Bronchus fibroblast of lung (primary cell): ENCODE results near the gene WEE1. TPM values are rescaled to one million over a fixed set of nuclear protein-coding genes. Genes with fewer than 3 reads are reported as not detected.

Experiments
- total RNA-seq: library from RNA; depleted of rRNA; stranded (reverse); fragments of >200 nt; gene quantifications from 2 replicates; pipeline ENCODE4 v1.2.3, GENCODE V29; 2015

The WEE1 gene
- 23.6 and 25.6 TPM in 2 replicates for total RNA-seq

GRCh38 chr11:9573052-9573774 lies at the start of gene WEE1:
Gene WEE1 (plus strand): TSS chr11:9573670. CDS start chr11:9573934, 264 bp downstream.

Other genes starting within 250 kb of the WEE1 start
- gene IPO7, start 189.0 kb upstream of the WEE1 start, total RNA-seq: 49.8 and 60.9 TPM in 2 replicates
- 10.1 and 15.0 TPM in 2 replicates for gene ZNF143, start 112.7 kb upstream of the WEE1 start, total RNA-seq
- gene SWAP70, start 90.4 kb downstream of the WEE1 start, total RNA-seq: 8.3 and 10.6 TPM in 2 replicates